Amniotic epithelial cell (primary cell): ENCODE results near the gene SEMA5A.

ENCODE experiments used
- DNase-seq: peaks from one replicate; pipeline ENCODE4 v3.0.0-alpha.2; 2010; ENCODE audit warnings: low read depth

The SEMA5A gene

GRCh38 chr5:9395706-9396105 is 150.2 kb downstream of the SEMA5A start:
- peak; percentile 89 for DNase-seq

DNA sequence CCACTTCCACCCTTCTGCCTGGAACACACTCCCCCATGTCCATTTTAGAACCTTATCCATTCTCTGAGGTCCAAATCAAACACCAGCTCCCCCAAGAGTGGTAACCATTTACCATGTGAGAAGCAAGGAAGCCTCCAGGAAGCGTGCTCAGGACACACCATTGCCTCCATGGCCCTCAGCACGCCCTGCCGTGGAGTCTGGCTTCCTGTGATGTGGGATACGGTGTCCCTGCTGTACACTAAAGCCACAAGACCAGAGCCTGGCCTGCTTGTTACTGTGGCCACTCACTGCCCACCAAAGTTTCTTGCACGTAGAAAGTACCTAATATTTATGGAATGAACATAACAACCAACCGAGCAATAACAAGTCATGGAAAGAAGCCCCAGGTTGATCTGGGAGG is 151.7 kb downstream of the SEMA5A start:
- no peak for DNase-seq

- no peak for DNase-seq
Measured at GRCh38 chr5:9392625-9393024, 153.2 kb downstream of the SEMA5A start.

- DNase-seq = no peak
Measured at GRCh38 chr5:9391080-9391479, 154.8 kb downstream of the SEMA5A start.

GRCh38 chr5:9390113-9390512 is 155.8 kb downstream of the SEMA5A start:
- no peak for DNase-seq

- peak; percentile 23 for DNase-seq
Measured at GRCh38 chr5:9388941-9389674, 156.8 kb downstream of the SEMA5A start.

- DNase-seq = no peak
Measured at GRCh38 chr5:9387879-9388278, 158.0 kb downstream of the SEMA5A start.

GRCh38 chr5:9386945-9387344 is 158.9 kb downstream of the SEMA5A start:
- DNase-seq = no peak

- no peak for DNase-seq
Measured at GRCh38 chr5:9382522-9382921, 163.4 kb downstream of the SEMA5A start.

- DNase-seq = no peak
Measured at GRCh38 chr5:9381464-9381863, 164.4 kb downstream of the SEMA5A start.

GRCh38 chr5:9380109-9380508 is 165.8 kb downstream of the SEMA5A start:
- DNase-seq = peak; percentile 91

DNA sequence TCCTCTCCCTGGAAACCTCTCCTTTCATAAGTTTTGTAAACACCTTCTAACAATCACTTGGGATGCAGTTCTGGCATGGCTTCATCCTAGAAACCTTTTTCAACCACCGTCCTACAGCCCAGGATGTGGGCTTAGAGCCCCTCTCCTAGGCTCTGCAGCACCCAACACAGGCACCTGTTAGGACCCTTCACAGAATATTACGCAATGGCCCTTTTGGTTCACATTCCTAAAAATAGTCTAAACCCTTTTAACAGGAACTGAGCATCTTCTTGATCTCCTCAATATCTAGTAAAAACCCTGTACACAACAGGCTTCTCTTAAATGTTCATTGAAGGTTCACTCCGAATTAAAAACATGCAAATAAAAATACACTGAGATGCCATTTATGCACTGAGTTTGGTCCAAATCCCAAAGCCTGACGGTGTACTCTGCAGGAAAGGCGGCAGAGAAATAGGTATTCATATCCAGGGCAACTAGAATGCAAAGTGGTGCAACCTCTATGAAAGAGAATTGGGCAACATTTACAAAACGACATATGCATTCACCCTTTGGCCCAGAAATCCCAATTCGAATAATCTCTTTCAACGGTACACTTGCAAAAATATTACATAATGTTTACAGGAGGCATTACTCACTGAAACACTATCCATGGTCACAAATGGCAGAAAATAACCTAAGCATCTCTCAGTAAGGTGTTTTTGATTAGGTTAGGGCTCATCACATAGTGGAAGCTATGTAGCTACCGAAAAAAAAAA is 169.3 kb downstream of the SEMA5A start:
- no peak for DNase-seq

DNA sequence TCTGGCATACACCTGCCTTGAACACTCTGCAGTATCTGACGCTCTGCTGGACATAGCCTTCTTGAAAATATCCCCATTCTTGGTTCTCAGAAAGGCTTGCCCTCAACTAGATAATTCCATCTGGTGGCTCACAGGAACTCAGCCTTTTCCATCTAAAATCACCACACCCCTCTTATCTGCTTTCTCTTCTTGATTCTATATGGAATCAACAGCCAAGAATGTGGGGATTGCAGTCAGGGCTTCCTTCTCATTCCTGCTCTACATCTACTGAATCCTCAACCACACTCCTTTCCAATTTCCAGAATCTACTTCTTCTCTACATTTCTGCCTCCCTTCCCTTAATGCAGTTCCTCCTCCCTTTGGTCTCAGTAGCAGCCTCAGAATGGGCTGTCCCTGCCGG is 170.1 kb downstream of the SEMA5A start:
- DNase-seq = no peak

DNA sequence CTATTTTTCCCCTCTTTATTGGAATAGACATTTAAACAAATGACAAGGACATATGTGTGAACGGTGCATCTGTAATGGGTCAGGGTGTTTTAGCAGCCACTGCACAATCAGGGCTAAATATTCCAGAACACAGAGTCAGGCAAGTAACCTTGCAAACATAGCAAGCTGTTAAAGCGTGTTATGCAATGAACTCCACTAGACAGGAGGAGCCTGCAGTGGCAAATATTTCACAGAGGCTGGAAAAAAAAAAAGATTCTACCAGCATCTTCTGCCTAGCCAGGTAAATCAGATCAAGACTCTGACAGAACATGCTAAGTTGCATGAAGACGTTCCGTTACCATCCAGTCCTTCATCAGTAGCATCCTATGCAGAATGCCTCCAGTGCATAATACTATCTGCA is 171.8 kb downstream of the SEMA5A start:
- DNase-seq = no peak

DNA sequence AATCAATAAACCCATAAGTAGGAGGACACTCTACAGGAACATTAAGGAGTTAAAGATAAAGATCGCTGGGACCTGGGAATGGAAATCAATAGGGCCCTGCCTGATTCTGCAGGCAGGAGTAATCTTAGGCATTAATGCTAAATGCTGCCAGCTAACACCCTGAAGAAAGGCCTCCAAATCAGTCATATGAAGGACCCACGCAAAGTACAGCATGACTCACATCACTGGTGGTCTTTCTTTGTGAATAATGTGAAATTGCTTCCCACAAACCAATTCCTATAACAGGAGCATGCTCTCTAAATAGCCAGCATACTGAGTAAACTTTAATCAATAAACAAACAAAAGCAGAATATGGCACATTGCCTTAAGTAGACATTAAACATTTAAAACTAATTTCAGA is 172.3 kb downstream of the SEMA5A start:
- no peak for DNase-seq

- no peak for DNase-seq
Measured at GRCh38 chr5:9370256-9370655, 175.6 kb downstream of the SEMA5A start.

- no peak for DNase-seq
Measured at GRCh38 chr5:9365512-9365911, 180.4 kb downstream of the SEMA5A start.

GRCh38 chr5:9363449-9363848 is 182.4 kb downstream of the SEMA5A start:
- peak; percentile 68 for DNase-seq

- DNase-seq = peak; percentile 49
Measured at GRCh38 chr5:9363026-9363425, 182.8 kb downstream of the SEMA5A start.

DNA sequence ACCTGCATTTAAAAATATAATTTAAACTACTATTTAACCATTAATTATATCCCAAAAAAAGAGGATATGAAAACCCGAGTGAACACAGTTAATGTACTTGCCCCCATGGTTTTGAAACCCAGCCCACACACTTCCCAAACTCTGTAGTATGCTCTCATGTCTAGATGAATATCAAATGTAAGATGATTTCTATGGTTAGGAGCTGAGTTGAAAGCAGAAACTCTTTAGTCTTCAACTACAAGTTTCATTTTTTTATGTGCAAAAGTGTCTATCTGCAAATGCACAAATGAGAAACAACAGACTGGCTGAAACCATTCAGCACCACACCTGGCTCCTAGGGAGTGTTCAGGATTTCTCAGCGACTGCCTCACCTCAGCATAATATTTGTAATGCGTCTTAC is 183.3 kb downstream of the SEMA5A start:
- DNase-seq = no peak

DNA sequence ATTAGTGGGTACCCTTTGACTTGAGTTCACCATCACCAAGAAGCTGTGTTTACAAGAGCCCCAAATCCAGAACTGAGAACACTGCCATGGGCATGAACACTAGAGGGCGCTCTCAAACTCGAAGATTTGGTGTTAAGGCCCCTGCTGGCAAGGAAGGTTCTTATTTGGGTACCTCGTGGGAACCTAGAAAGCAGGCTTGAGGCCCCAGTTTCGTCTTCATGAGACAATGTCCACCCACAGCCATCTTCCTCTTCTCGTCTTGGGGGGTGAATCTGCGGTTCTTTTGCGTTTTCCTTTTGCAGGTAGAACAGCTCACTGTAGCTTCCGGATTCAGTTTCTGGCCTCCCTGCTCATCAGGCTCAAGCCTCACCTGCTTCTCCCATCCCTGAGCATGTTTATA is 184.0 kb downstream of the SEMA5A start:
- DNase-seq = peak; percentile 77

- peak; percentile 84 for DNase-seq
Measured at GRCh38 chr5:9358961-9359685, 186.8 kb downstream of the SEMA5A start.

GRCh38 chr5:9356351-9356825 is 189.5 kb downstream of the SEMA5A start:
- no peak for DNase-seq
